B cell (primary cell): ENCODE data around the gene FGL2.
"Not testable (repeated sequence)": the region's sequence is repeated elsewhere in the genome, so short reads cannot be mapped to it uniquely, and the experiment has no call there.

Experiments used
- CTCF ChIP-seq: fragments of 200-600 bp; IDR thresholded peaks from one replicate; pipeline ENCODE4 v1.8.0; 2022; ENCODE audit warnings: antibody characterized with exemption, mild to moderate bottlenecking
- EZH2 ChIP-seq: IDR thresholded peaks from 2 replicates; pipeline ENCODE4 v1.6.1; 2012; ENCODE audit warnings: borderline replicate concordance, low read depth, mild to moderate bottlenecking, moderate library complexity, low read length; ENCODE audit not compliant: insufficient read depth, poor library complexity, severe bottlenecking

GRCh38 chr7:77154917-77155464, 44.6 kb downstream of the FGL2 start:
- not testable (repeated sequence) for TF ChIP-seq CTCF, EZH2
